ENCODE measurements around the gene CYB561A3.

DNA sequence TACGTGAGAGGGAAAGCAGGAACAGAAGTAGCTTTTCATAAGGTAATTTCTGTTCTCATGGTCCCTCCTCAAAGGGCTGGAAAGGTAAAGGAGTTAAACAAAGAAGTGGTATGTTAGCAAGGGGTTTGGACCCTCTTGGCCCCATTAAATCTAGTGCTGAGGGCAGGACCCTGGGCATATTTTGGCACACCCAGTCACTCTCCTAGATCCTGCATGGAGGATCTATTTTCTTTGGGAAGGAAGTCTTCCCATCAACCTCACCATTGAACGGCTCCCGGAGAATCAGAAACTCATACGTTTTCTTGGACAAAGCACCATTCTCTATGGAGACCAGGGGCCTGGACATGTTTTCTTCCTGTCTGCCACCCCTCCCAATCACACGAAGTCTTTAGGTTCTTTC lies 42.4 kb upstream of the CYB561A3 start:
- no peak for TF ChIP-seq POLR2A (IDR thresholded peaks at IDR 0.05)
- TF ChIP-seq, protein P1, sequence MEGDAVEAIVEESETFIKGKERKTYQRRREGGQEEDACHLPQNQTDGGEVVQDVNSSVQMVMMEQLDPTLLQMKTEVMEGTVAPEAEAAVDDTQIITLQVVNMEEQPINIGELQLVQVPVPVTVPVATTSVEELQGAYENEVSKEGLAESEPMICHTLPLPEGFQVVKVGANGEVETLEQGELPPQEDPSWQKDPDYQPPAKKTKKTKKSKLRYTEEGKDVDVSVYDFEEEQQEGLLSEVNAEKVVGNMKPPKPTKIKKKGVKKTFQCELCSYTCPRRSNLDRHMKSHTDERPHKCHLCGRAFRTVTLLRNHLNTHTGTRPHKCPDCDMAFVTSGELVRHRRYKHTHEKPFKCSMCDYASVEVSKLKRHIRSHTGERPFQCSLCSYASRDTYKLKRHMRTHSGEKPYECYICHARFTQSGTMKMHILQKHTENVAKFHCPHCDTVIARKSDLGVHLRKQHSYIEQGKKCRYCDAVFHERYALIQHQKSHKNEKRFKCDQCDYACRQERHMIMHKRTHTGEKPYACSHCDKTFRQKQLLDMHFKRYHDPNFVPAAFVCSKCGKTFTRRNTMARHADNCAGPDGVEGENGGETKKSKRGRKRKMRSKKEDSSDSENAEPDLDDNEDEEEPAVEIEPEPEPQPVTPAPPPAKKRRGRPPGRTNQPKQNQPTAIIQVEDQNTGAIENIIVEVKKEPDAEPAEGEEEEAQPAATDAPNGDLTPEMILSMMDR (IDR thresholded peaks at IDR 0.05) = no peak
